Spleen (tissue), 11 donors: Measurements from ENCODE around the gene PXMP2. TPM values are rescaled to one million over a fixed set of nuclear protein-coding genes. Genes with fewer than 3 reads are reported as not detected.
A peak's percentile ranks its signal among the peaks of the same experiment; 100 is the strongest.

Experiments
- DNase-seq: peaks from one replicate; pipeline ENCODE4 v3.0.0-alpha.2; 2020
- H3K27ac ChIP-seq, 8 donors: fragments of 200-600 bp; sonication (generic) in 7 of 8; 1 replicate in 4 of 8; 2 replicates in 4 of 8; pipeline versions ENCODE4 v1.5.0 to v1.8.0; 2016 to 2021; ENCODE audit warnings: inconsistent platforms in 4 of 8, mild to moderate bottlenecking in 4 of 8, moderate library complexity in 1 of 8
- H3K27me3 ChIP-seq, 7 donors: fragments of 200-600 bp; sonication (generic) in 6 of 7; replicated peaks in 1 of 7; 1 replicate in 4 of 7; 2 replicates in 3 of 7; pipeline versions ENCODE4 v1.5.0 to v1.8.0; 2016 to 2021; ENCODE audit warnings: inconsistent platforms in 3 of 7, mild to moderate bottlenecking in 1 of 7
- H3K36me3 ChIP-seq, 6 donors: fragments of 200-600 bp; sonication (generic) in 5 of 6; 1 replicate in 4 of 6; 2 replicates in 2 of 6; pipeline versions ENCODE4 v1.5.0 to v1.8.0; 2016 to 2021; ENCODE audit warnings: inconsistent platforms in 2 of 6
- H3K4me1 ChIP-seq, 6 donors: fragments of 200-600 bp; sonication (generic) in 5 of 6; 1 replicate in 3 of 6; 2 replicates in 3 of 6; pipeline versions ENCODE4 v1.5.0 to v1.8.0; 2016 to 2021; ENCODE audit warnings: inconsistent platforms in 3 of 6
- H3K4me3 ChIP-seq, 8 donors: fragments of 200-600 bp; sonication (generic) in 7 of 8; 1 replicate in 4 of 8; 2 replicates in 4 of 8; pipeline versions ENCODE4 v1.5.0 to v1.8.0; 2016 to 2021; ENCODE audit warnings: inconsistent platforms in 4 of 8, mild to moderate bottlenecking in 4 of 8, moderate library complexity in 2 of 8
- H3K9me3 ChIP-seq, 8 donors: fragments of 200-600 bp; sonication (generic) in 7 of 8; 1 replicate in 4 of 8; 2 replicates in 4 of 8; pipeline versions ENCODE4 v1.5.0 to v1.8.0; 2016 to 2021; ENCODE audit warnings: inconsistent platforms in 4 of 8
- POLR2A ChIP-seq, 3 donors: fragments of 450-650 bp; IDR thresholded peaks; one replicate each; pipeline ENCODE4 v1.5.1; 2017; ENCODE audit warnings: antibody characterized with exemption in 3 of 3, mild to moderate bottlenecking in 1 of 3
- POLR2AphosphoS5 ChIP-seq, 3 donors: sonication (generic); formaldehyde crosslinking; IDR thresholded peaks; one replicate each; pipeline ENCODE4 v1.5.1; 2017; ENCODE audit warnings: antibody characterized with exemption in 3 of 3
- WGBS, 5 donors: extraction: QIAGEN DNeasy Blood & Tissue Kit in 3 of 5; methylation state at CpG; one replicate each; pipeline versions ENCODE4 v1.1.5 to v1.1.7; 2013 to 2018; 5-methylcytosine and 5-hydroxymethylcytosine counted together
- intact Hi-C: fragments of 100-400 bp; cut with DNase I; formaldehyde crosslinking; loops from one replicate; pipeline ENCODE4 v1.15.0; 2023; ENCODE audit warnings: low total_unique reads
- polyA plus RNA-seq, 3 donors: library from polyadenylated mRNA; stranded (reverse); fragments of 200-250 nt; gene quantifications; one replicate each; pipeline ENCODE4 v1.2.1, GENCODE V29; 2013
- total RNA-seq, 7 donors: library from RNA; depleted of rRNA in 3 of 7; stranded (reverse); fragments of >200 nt in 3 of 7; fragmentation: NEBNext Ultra II Directional in 4 of 7; extraction: Animal tissue kit (Norgen Biotek cat#: 25700) in 4 of 7; gene quantifications; one replicate each; pipeline versions ENCODE4 v1.1.0 to v1.2.1, GENCODE V29; 2016 to 2021
- TF ChIP-seq, protein P1 (sequence below), 11 experiments: fragments of 200-600 bp in 7 of 11; fragments of 450-650 bp in 4 of 11; sonication (generic) in 4 of 11; IDR thresholded peaks in 8 of 11; conservative IDR thresholded peaks in 3 of 11; 1 replicate in 7 of 11; 2 replicates in 4 of 11; pipeline versions ENCODE4 v1.4.0 to v1.8.0; 2016 to 2021; ENCODE audit warnings: antibody characterized with exemption in 11 of 11, inconsistent platforms in 4 of 11, mild to moderate bottlenecking in 1 of 11
- donor health status: healthy with polysubstance abuse.
- donor health status: DM: no; HTN: no; CAD: no; lungs with moderate emphysema.
- donor health status: DM: no; HTN: no; CAD: no.
- donor health status: Bipolar disorder and iron deficiency.
- donor health status: healthy.
- donor health status: DM: no; HTN: no; CAD: no.
- donor health status: DM: yes; HTN: yes; CAD: no.

PXMP2 gene
- total and polyA plus RNA-seq, 10 donors, result 3.3 to 19.6 (median 9.7) TPM

DNA sequence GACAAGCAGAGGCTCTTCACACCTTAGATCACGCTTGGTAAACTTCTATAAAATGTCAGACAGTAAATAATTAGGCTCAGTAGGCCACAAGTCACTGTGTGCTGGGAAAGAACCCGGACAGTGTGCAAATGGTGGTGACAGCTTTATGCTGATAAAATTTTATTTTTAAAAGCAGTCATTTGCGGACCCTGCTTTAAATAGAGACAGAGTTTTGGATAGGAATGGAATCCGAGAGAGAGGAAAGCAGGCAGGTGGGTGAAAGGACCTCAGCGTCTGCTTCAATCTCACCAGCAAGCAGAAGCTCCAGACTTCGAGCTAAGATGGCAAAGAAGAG lies 52.9 kb downstream of the PXMP2 start:
- no peaks in the 10 kb centered on the region for H3K9me3 ChIP-seq
- no peak overlapping the region for H3K4me3 ChIP-seq
- no peak for DNase-seq
- TF ChIP-seq, protein P1, sequence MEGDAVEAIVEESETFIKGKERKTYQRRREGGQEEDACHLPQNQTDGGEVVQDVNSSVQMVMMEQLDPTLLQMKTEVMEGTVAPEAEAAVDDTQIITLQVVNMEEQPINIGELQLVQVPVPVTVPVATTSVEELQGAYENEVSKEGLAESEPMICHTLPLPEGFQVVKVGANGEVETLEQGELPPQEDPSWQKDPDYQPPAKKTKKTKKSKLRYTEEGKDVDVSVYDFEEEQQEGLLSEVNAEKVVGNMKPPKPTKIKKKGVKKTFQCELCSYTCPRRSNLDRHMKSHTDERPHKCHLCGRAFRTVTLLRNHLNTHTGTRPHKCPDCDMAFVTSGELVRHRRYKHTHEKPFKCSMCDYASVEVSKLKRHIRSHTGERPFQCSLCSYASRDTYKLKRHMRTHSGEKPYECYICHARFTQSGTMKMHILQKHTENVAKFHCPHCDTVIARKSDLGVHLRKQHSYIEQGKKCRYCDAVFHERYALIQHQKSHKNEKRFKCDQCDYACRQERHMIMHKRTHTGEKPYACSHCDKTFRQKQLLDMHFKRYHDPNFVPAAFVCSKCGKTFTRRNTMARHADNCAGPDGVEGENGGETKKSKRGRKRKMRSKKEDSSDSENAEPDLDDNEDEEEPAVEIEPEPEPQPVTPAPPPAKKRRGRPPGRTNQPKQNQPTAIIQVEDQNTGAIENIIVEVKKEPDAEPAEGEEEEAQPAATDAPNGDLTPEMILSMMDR (IDR thresholded peaks at IDR 0.05 in 8 of 11, conservative IDR thresholded peaks at IDR 0.05 in 3 of 11), result no peak
- TF ChIP-seq POLR2A (IDR thresholded peaks at IDR 0.05) (no peak), POLR2AphosphoS5 (IDR thresholded peaks at IDR 0.05) (no peak)
- WGBS, 5 donors, result 87 to 95% (median 93%) methylated on average over 6 of the region's 6 CpGs
- intact Hi-C loops, result no loop called here
- no peaks in the 10 kb centered on the region for H3K27me3 ChIP-seq
- H3K27ac ChIP-seq, result no peak overlapping the region
- H3K36me3 ChIP-seq, result peaks cover 7 to 100% (median 97%) of the 10 kb centered on the region in 6 donors
- no peaks in the 10 kb centered on the region for H3K4me1 ChIP-seq

- Histone ChIP-seq H3K27ac (no peak overlapping the region), H3K4me1 (no peaks in the 10 kb centered on the region), H3K36me3 (peaks cover 7 to 100% (median 97%) of the 10 kb centered on the region in 6 donors), H3K4me3 (no peak overlapping the region), H3K9me3 (no peaks in the 10 kb centered on the region), H3K27me3 (no peaks in the 10 kb centered on the region)
- WGBS, 5 donors, result 92 to 96% (median 94%) methylated on average over 11 of the region's 11 CpGs
- no peak for DNase-seq
- TF ChIP-seq POLR2AphosphoS5 (IDR thresholded peaks at IDR 0.05) (peak in 1 of 3 donors; percentile 8), POLR2A (IDR thresholded peaks at IDR 0.05) (no peak)
- intact Hi-C loops, result no loop called here
These were observed 53.3 kb downstream of the PXMP2 start for GRCh38 chr12:132740652-132741051.

- H3K27me3 ChIP-seq, result no peaks in the 10 kb centered on the region
- DNase-seq, result no peak
- no peak overlapping the region for H3K27ac ChIP-seq
- 71 to 75% (median 72%) methylated on average over 8 of the region's 8 CpGs for WGBS, 5 donors
- no peaks in the 10 kb centered on the region for H3K9me3 ChIP-seq
- H3K4me3 ChIP-seq, result no peak overlapping the region
- H3K4me1 ChIP-seq, result no peaks in the 10 kb centered on the region
- H3K36me3 ChIP-seq, result peaks cover 7 to 100% (median 97%) of the 10 kb centered on the region in 6 donors
- TF ChIP-seq POLR2AphosphoS5 (IDR thresholded peaks at IDR 0.05), result no peak
- intact Hi-C loops, result no loop called here
These were observed 54.2 kb downstream of the PXMP2 start for GRCh38 chr12:132741620-132742019.

DNA sequence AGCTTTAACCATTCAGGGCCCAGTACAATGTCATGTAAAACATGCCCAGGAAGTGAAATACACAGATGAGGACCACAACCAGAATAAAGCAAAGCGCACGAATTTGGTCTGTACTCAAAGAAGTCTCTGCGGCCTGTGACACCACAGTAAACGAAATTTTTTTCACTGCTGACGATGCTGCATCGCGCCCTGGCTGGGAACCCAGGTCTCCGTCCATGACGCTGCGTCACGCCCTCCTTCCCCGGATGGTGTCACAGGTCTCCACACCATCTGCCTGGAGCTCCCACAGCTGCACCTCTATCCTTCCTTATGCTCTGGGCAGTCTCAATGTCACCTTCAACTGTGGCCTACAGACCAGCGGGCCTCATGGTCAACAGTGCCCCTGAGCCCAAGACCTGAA lies 56.4 kb downstream of the PXMP2 start:
- no peaks in the 10 kb centered on the region for H3K27me3 ChIP-seq
- no peak overlapping the region for H3K27ac ChIP-seq
- no peak overlapping the region for H3K4me3 ChIP-seq
- TF ChIP-seq POLR2A (IDR thresholded peaks at IDR 0.05) (no peak), POLR2AphosphoS5 (IDR thresholded peaks at IDR 0.05) (peak in 1 of 3 donors; percentile 39)
- H3K36me3 ChIP-seq, result peaks cover 16 to 100% (median 99%) of the 10 kb centered on the region in 6 donors
- DNase-seq, result no peak
- 87 to 93% (median 90%) methylated on average over 13 of the region's 13 CpGs for WGBS, 5 donors
- no peaks in the 10 kb centered on the region for H3K9me3 ChIP-seq
- no peaks in the 10 kb centered on the region for H3K4me1 ChIP-seq
- intact Hi-C loops, result no loop called here

DNA sequence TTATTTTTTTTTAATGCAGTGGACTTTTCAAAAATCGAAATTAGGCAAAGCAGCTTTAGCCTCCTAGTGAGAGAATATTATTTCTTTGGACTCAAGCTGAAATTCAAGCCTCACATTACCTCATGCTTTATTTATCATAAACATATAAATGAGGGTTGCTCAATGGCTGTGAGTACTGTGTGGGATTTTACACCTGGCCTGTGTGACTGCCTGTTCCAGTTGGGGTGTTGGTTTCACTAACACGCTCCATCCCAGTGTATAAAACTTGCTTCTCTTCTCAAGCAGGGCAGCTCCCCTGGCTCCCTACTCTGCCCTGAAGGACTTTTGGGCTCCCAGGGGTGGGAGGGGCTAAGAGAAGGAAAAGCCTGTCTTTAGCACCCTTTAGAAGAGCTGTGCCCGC lies 59.2 kb downstream of the PXMP2 start:
- H3K27me3 ChIP-seq, result no peaks in the 10 kb centered on the region
- intact Hi-C loops, result no loop called here

DNA sequence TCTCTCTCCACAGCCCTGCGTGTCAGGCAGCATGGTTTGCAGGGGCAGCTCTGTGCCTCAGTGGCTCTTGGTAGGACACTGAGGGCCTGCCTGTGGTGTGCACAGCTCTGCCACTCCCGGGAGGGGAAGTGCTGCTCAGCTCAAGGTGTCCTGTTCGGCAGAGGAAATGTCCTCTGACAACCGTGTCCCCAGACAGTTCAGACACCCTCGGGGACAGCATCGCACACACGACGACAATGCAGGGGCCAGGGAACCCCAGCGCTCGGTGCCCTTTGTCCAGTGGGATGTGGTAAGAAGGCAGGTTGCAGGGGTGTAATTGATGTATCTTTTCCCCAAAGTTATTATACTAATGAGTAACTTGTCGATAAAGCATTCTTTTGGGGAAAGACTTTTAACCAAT lies 60.0 kb downstream of the PXMP2 start:
- Histone ChIP-seq H3K27ac (no peak overlapping the region), H3K9me3 (no peaks in the 10 kb centered on the region), H3K4me1 (no peaks in the 10 kb centered on the region), H3K4me3 (no peak overlapping the region), H3K27me3 (no peaks in the 10 kb centered on the region), H3K36me3 (peaks cover 19 to 100% (median 97%) of the 10 kb centered on the region in 6 donors)
- intact Hi-C loops, result no loop called here
- TF ChIP-seq POLR2A (IDR thresholded peaks at IDR 0.05) (no peak), POLR2AphosphoS5 (IDR thresholded peaks at IDR 0.05) (no peak)
- TF ChIP-seq, protein P1 (IDR thresholded peaks at IDR 0.05 in 8 of 11, conservative IDR thresholded peaks at IDR 0.05 in 3 of 11), result no peak
- no peak for DNase-seq
- 92 to 97% (median 95%) methylated on average over 11 of the region's 11 CpGs for WGBS, 5 donors

More for the DNA sequence above, 59.2 kb downstream of the PXMP2 start:
- Histone ChIP-seq H3K4me3 (no peak overlapping the region), H3K27ac (no peak overlapping the region), H3K36me3 (peaks cover 16 to 100% (median 97%) of the 10 kb centered on the region in 6 donors), H3K4me1 (no peaks in the 10 kb centered on the region), H3K9me3 (no peaks in the 10 kb centered on the region)
- TF ChIP-seq POLR2AphosphoS5 (IDR thresholded peaks at IDR 0.05), result no peak
- no peak for TF ChIP-seq POLR2A (IDR thresholded peaks at IDR 0.05)
- 94 to 97% (median 95%) methylated on average over 3 of the region's 3 CpGs for WGBS, 5 donors
- DNase-seq, result no peak
